SK-N-SH treated with all-trans-retinoic acid at 6 μM for 48 hours (cell line): Measurements from ENCODE around the gene EOLA1.

ENCODE experiments used
- ATAC-seq: fragments of 200-7000 bp; cut with Tn5 transposase; 3 replicates; pipeline ENCODE4 v1.9.1; 2020; ENCODE audit warnings: mild to moderate bottlenecking, moderate library complexity
- ARNTL ChIP-seq: fragments of 450-650 bp; formaldehyde crosslinking; IDR thresholded peaks from 2 replicates; pipeline ENCODE4 v1.5.0; 2020; ENCODE audit warnings: low read depth, mild to moderate bottlenecking, moderate library complexity, borderline replicate concordance
- BACH2 ChIP-seq: fragments of 250-450 bp; sonication (Bioruptor Pico); IDR thresholded peaks from 2 replicates; pipeline ENCODE4 v1.9.0; 2021; ENCODE audit warnings: mild to moderate bottlenecking, borderline replicate concordance
- CREB5 ChIP-seq: fragments of 250-450 bp; sonication (Bioruptor Pico); IDR thresholded peaks from 2 replicates; pipeline ENCODE4 v1.5.1; 2020; ENCODE audit warnings: low read depth, mild to moderate bottlenecking, moderate library complexity
- CSDC2 ChIP-seq: fragments of 250-450 bp; sonication (Bioruptor Pico); IDR thresholded peaks from 2 replicates; pipeline ENCODE4 v1.5.0; 2020; ENCODE audit warnings: mild to moderate bottlenecking, moderate library complexity
- CSRNP3 ChIP-seq: fragments of 250-450 bp; sonication (Bioruptor Pico); IDR thresholded peaks from 2 replicates; pipeline ENCODE4 v1.5.1; 2021; ENCODE audit warnings: mild to moderate bottlenecking, moderate library complexity
- GLIS3 ChIP-seq: fragments of 250-450 bp; sonication (Bioruptor Pico); IDR thresholded peaks from 2 replicates; pipeline ENCODE4 v1.5.0; 2020; ENCODE audit warnings: mild to moderate bottlenecking, moderate library complexity
- ISL1 ChIP-seq: fragments of 250-450 bp; sonication (Bioruptor Pico); IDR thresholded peaks from 2 replicates; pipeline ENCODE4 v2.1.2; 2022; ENCODE audit warnings: mild to moderate bottlenecking, moderate library complexity
- OSR1 ChIP-seq: fragments of 250-450 bp; sonication (Bioruptor Pico); IDR thresholded peaks from 2 replicates; pipeline ENCODE4 v1.8.0; 2022; ENCODE audit warnings: moderate library complexity, mild to moderate bottlenecking, inconsistent platforms
- POU6F1 ChIP-seq: fragments of 250-450 bp; sonication (Bioruptor Pico); IDR thresholded peaks from 2 replicates; pipeline ENCODE4 v1.8.0; 2021; ENCODE audit warnings: low read depth, mild to moderate bottlenecking, moderate library complexity, borderline replicate concordance
- PPARA ChIP-seq: fragments of 250-450 bp; sonication (Bioruptor Pico); IDR thresholded peaks from 2 replicates; pipeline ENCODE4 v1.5.0; 2020; ENCODE audit warnings: mild to moderate bottlenecking, borderline replicate concordance
- RARB ChIP-seq: fragments of 250-450 bp; sonication (Bioruptor Pico); IDR thresholded peaks from 2 replicates; pipeline ENCODE4 v1.8.0; 2021; ENCODE audit warnings: mild to moderate bottlenecking, moderate library complexity
- SNAI2 ChIP-seq: fragments of 250-450 bp; sonication (Bioruptor Pico); IDR thresholded peaks from 2 replicates; pipeline ENCODE4 v1.5.0; 2020; ENCODE audit warnings: mild to moderate bottlenecking, moderate library complexity
- TCF4 ChIP-seq: fragments of 250-450 bp; sonication (Bioruptor Pico); IDR thresholded peaks from 2 replicates; pipeline ENCODE4 v1.8.0; 2021; ENCODE audit warnings: mild to moderate bottlenecking, moderate library complexity, borderline replicate concordance
- TOX ChIP-seq: fragments of 250-450 bp; sonication (Bioruptor Pico); IDR thresholded peaks from 2 replicates; pipeline ENCODE4 v1.8.0; 2021; ENCODE audit warnings: mild to moderate bottlenecking, moderate library complexity, borderline replicate concordance
- TSHZ2 ChIP-seq: fragments of 250-450 bp; sonication (Bioruptor Pico); IDR thresholded peaks from 2 replicates; pipeline ENCODE4 v1.5.0; 2020; ENCODE audit warnings: mild to moderate bottlenecking, moderate library complexity
- ZC3H10 ChIP-seq: fragments of 250-450 bp; sonication (Bioruptor Pico); IDR thresholded peaks from 2 replicates; pipeline ENCODE4 v1.5.1; 2021; ENCODE audit warnings: mild to moderate bottlenecking, moderate library complexity
- ZFP3 ChIP-seq: fragments of 250-450 bp; sonication (Bioruptor Pico); IDR thresholded peaks from 2 replicates; pipeline ENCODE4 v1.5.0; 2020; ENCODE audit warnings: mild to moderate bottlenecking, moderate library complexity
- ZFP30 ChIP-seq: fragments of 450-650 bp; formaldehyde crosslinking; IDR thresholded peaks from 2 replicates; pipeline ENCODE4 v1.5.0; 2022; ENCODE audit warnings: mild to moderate bottlenecking, moderate library complexity
- ZNF70 ChIP-seq: fragments of 450-650 bp; formaldehyde crosslinking; IDR thresholded peaks from 2 replicates; pipeline ENCODE4 v1.5.0; 2020; ENCODE audit warnings: mild to moderate bottlenecking, moderate library complexity
- ZNF8 ChIP-seq: fragments of 450-650 bp; formaldehyde crosslinking; IDR thresholded peaks from 2 replicates; pipeline ENCODE4 v1.5.0; 2020; ENCODE audit warnings: mild to moderate bottlenecking, moderate library complexity

EOLA1 gene

GRCh38 chrX:149569770-149570169 is 29.0 kb downstream of the EOLA1 start:
- TF ChIP-seq ZNF70 (CRISPR knock-in tag) (no peak), TSHZ2 (CRISPR knock-in tag) (no peak), PPARA (CRISPR knock-in tag) (no peak), RARB (no peak), CREB5 (CRISPR knock-in tag) (no peak), CSDC2 (CRISPR knock-in tag) (no peak), ZFP30 (CRISPR knock-in tag) (no peak)
- no peak for ATAC-seq

GRCh38 chrX:149570668-149571067 is 29.9 kb downstream of the EOLA1 start:
- no peak for ATAC-seq
- TF ChIP-seq ZC3H10 (CRISPR knock-in tag) (no peak), CREB5 (CRISPR knock-in tag) (no peak), POU6F1 (CRISPR knock-in tag) (no peak), ARNTL (CRISPR knock-in tag) (no peak), SNAI2 (CRISPR knock-in tag) (no peak), RARB (no peak), ISL1 (CRISPR knock-in tag) (no peak), TCF4 (CRISPR knock-in tag) (no peak), TOX (CRISPR knock-in tag) (no peak), ZNF8 (CRISPR knock-in tag) (no peak), GLIS3 (CRISPR knock-in tag) (no peak), ZFP30 (CRISPR knock-in tag) (no peak)
- TF ChIP-seq, all 23 proteins: peak for 0

- TF ChIP-seq CSRNP3 (CRISPR knock-in tag) (no peak), POU6F1 (CRISPR knock-in tag) (no peak), GLIS3 (CRISPR knock-in tag) (no peak), BACH2 (CRISPR knock-in tag) (no peak), CSDC2 (CRISPR knock-in tag) (no peak), ARNTL (CRISPR knock-in tag) (no peak), OSR1 (no peak), ZFP3 (CRISPR knock-in tag) (no peak), ZNF8 (CRISPR knock-in tag) (no peak), ZNF70 (CRISPR knock-in tag) (no peak), ZC3H10 (CRISPR knock-in tag) (no peak), TSHZ2 (CRISPR knock-in tag) (no peak)
- TF ChIP-seq, all 23 proteins: peak for 0
- ATAC-seq, result no peak
Measured at GRCh38 chrX:149571770-149572169, 31.0 kb downstream of the EOLA1 start.
